DND-41 (cell line): Measurements from ENCODE around the gene RFX1.

Experiments
- CTCF ChIP-seq: IDR thresholded peaks from 2 replicates; pipeline ENCODE4 v1.5.1; 2012; ENCODE audit warnings: borderline replicate concordance, low read length, moderate library complexity, mild to moderate bottlenecking; ENCODE audit not compliant: poor library complexity, severe bottlenecking; ENCODE audit errors: extremely low read depth
- EZH2 ChIP-seq: IDR thresholded peaks from 3 replicates; pipeline ENCODE4 v1.6.1; 2012; ENCODE audit warnings: borderline replicate concordance, low read depth, mild to moderate bottlenecking, moderate library complexity, low read length, inconsistent platforms; ENCODE audit not compliant: severe bottlenecking

DNA sequence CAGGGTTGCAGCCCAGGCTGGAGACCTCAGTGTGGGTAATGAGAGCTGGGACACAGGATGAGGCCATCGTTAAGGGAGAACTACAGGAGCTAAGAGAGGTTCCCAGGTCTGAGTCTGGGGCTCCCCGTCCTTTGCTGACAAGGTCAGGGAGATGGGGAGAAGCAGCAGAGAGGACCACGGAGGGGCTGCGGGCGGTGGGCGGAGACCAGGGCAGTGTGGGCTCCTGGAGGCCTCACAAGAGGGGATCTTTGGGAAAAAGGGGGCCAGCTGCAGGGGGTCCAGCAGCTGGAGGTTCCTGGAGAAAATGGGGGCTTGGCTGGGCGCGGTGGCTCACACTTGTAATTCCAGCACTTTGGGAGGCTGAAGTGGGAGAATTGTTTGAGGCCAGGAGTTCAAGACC is 16.0 kb downstream of the RFX1 start:
- TF ChIP-seq CTCF: no peak
- TF ChIP-seq EZH2: no peak
